ENCODE data around the gene HPCAL4. TPM values are rescaled to one million over a fixed set of nuclear protein-coding genes. Genes with fewer than 3 reads are reported as not detected.

HPCAL4 gene
- total and polyA plus RNA-seq, 10 of the 15 experiments (the other 5 are each of a cell fraction or from before 2014, with no cell fraction given) = 0.05 to 0.18 (median 0.06) TPM; not detected in 5

DNA sequence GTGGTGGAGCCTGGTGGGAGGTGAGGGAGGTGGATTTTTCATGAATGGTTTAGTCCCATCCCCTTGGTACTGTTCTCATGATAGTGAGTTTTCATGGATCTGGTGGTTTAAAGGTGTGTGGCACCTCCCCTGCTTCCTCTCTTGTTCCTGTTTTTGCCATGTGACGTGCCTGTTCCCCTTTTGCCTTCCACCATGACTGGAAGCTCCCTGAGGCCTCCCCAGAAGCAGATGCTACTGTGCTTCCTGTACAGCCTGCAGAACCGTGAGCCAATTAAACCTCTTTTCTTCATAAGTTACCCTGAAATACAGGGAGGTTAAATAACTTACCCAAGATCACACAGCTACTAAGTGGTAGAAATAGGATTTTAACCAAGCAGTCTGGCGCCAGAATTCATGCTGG, 47.5 kb downstream of the HPCAL4 start:
- BruUV-seq (replicated peaks) = no TSS peak
- in situ Hi-C loops (cut with MboI) (no loop called here), intact Hi-C loops (cut with micrococcal nuclease; ENCODE audit: unreplicated experiment) (no loop called here)
- RAD21 ChIA-PET (ENCODE audit: unreplicated experiment) = interaction anchor here (1.9 kb wide), 1 partner anchor 38 kb away, joined by 5 read pairs; no protein-coding TSS in a partner anchor
- SMC1A ChIA-PET (ENCODE audit: uncharacterized antibody, unreplicated experiment) = interaction anchor here (1.6 kb wide), 1 partner anchor 8 kb away, joined by 3 read pairs; no protein-coding TSS in a partner anchor
- Histone ChIP-seq H3K36me3 (ENCODE audit: control insufficient read depth in 2 of 2, insufficient read depth in 2 of 2, low read length in 1 of 2) (no peaks in the 10 kb centered on the region), H3K9ac (ENCODE audit: control insufficient read depth, insufficient read depth, low read length) (no peak overlapping the region), H3K27ac (ENCODE audit: control insufficient read depth, insufficient read depth) (no peak overlapping the region), H3K4me3 (no peak overlapping the region), H2AFZ (ENCODE audit: control insufficient read depth, low read depth, low read length) (no peak overlapping the region), H3K4me2 (ENCODE audit: control insufficient read depth, insufficient read depth) (no peak overlapping the region), H3K4me1 (ENCODE audit: control insufficient read depth, insufficient read depth, low read length) (no peaks in the 10 kb centered on the region), H3K9me3 (replicated peaks; ENCODE audit: control insufficient read depth, insufficient read depth, low read length) (no peaks in the 10 kb centered on the region), H3K79me2 (ENCODE audit: control insufficient read depth, insufficient read depth, low read length) (no peaks in the 10 kb centered on the region), H3K27me3 (replicated peaks in 1 of 2; ENCODE audit: control insufficient read depth in 2 of 2, insufficient read depth in 2 of 2, low read length in 1 of 2) (peaks cover 2 to 9% of the 10 kb centered on the region in 2 experiments; a peak in 3 of 4 replicates), H4K20me1 (ENCODE audit: control insufficient read depth, insufficient read depth) (no peaks in the 10 kb centered on the region)
- FAIRE-seq (no peak), ATAC-seq (no peak), DNase-seq (ENCODE audit: low read depth, low spot score) (no peak)
- TF ChIP-seq, protein P1, sequence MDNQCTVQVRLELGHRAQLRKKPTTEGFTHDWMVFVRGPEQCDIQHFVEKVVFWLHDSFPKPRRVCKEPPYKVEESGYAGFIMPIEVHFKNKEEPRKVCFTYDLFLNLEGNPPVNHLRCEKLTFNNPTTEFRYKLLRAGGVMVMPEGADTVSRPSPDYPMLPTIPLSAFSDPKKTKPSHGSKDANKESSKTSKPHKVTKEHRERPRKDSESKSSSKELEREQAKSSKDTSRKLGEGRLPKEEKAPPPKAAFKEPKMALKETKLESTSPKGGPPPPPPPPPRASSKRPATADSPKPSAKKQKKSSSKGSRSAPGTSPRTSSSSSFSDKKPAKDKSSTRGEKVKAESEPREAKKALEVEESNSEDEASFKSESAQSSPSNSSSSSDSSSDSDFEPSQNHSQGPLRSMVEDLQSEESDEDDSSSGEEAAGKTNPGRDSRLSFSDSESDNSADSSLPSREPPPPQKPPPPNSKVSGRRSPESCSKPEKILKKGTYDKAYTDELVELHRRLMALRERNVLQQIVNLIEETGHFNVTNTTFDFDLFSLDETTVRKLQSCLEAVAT (IDR thresholded peaks at IDR 0.05) = no peak
- TF ChIP-seq CREM (IDR thresholded peaks at IDR 0.05; ENCODE audit: low read depth) (no peak), ZBED1 (IDR thresholded peaks at IDR 0.05; ENCODE audit: borderline replicate concordance) (no peak), MEF2B (IDR thresholded peaks at IDR 0.05; ENCODE audit: partially characterized antibody, poor library complexity, severe bottlenecking) (no peak)
- POLR2A ChIA-PET = no interaction called here
- CTCF ChIA-PET = interaction anchor here (1.0 to 4.3 kb wide), 2 partner anchors 11 to 33 kb away, joined by 3 to 24 read pairs; no protein-coding TSS in a partner anchor
- 23% methylated on average over 3 of the region's 3 CpGs for WGBS (ENCODE audit: insufficient coverage, insufficient replicate concordance, low lambda C conversion rate, missing lambda C conversion rate)

DNA sequence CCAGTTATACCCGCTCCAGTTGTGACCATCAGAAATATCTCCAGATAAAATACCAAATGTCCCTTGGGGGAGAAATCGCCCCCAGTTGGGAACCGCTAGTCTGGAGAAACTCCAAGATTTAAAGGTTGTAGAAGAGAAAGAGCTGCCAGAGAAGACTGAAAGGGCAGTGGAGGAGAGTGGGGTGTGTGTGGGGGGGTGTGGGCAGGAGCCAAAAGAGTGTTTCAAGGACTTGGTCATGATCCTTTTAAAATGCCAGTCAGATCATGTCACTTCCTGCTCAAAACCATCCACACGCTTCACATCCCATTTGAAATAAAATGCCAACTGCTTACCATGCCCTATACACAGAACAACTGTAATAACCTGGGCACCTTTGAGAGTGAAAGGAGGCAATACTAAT, 48.4 kb downstream of the HPCAL4 start:
- Histone ChIP-seq H2AFZ (ENCODE audit: control insufficient read depth, low read depth, low read length) (no peak overlapping the region), H3K9ac (ENCODE audit: control insufficient read depth, insufficient read depth, low read length) (no peak overlapping the region), H3K79me2 (ENCODE audit: control insufficient read depth, insufficient read depth, low read length) (no peaks in the 10 kb centered on the region), H3K27ac (ENCODE audit: control insufficient read depth, insufficient read depth) (no peak overlapping the region), H4K20me1 (ENCODE audit: control insufficient read depth, insufficient read depth) (no peaks in the 10 kb centered on the region), H3K36me3 (ENCODE audit: control insufficient read depth in 2 of 2, insufficient read depth in 2 of 2, low read length in 1 of 2) (no peaks in the 10 kb centered on the region), H3K4me2 (ENCODE audit: control insufficient read depth, insufficient read depth) (no peak overlapping the region), H3K9me3 (replicated peaks; ENCODE audit: control insufficient read depth, insufficient read depth, low read length) (no peaks in the 10 kb centered on the region), H3K4me1 (ENCODE audit: control insufficient read depth, insufficient read depth, low read length) (no peaks in the 10 kb centered on the region), H3K27me3 (replicated peaks in 1 of 2; ENCODE audit: control insufficient read depth in 2 of 2, insufficient read depth in 2 of 2, low read length in 1 of 2) (peaks cover 2 to 17% of the 10 kb centered on the region in 2 experiments; a peak in 3 of 4 replicates), H3K4me3 (no peak overlapping the region)
- intact Hi-C loops (cut with micrococcal nuclease; ENCODE audit: unreplicated experiment) = no loop called here
- no peak for ATAC-seq
- CTCF ChIA-PET = interaction anchor here (4.3 kb wide), 1 partner anchor 12 kb away, joined by 24 read pairs; no protein-coding TSS in a partner anchor
- no peak for FAIRE-seq
- POLR2A ChIA-PET = no interaction called here
- TF ChIP-seq, protein P2, sequence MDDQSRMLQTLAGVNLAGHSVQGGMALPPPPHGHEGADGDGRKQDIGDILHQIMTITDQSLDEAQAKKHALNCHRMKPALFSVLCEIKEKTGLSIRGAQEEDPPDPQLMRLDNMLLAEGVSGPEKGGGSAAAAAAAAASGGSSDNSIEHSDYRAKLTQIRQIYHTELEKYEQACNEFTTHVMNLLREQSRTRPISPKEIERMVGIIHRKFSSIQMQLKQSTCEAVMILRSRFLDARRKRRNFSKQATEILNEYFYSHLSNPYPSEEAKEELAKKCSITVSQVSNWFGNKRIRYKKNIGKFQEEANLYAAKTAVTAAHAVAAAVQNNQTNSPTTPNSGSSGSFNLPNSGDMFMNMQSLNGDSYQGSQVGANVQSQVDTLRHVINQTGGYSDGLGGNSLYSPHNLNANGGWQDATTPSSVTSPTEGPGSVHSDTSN (IDR thresholded peaks at IDR 0.05; ENCODE audit: insufficient replicate concordance, low read depth, low read length) = no peak
- TF ChIP-seq BRCA1 (IDR thresholded peaks at IDR 0.05; ENCODE audit: low read depth, low read length) = no peak
- TF ChIP-seq MYC (IDR thresholded peaks at IDR 0.05; ENCODE audit: insufficient read depth, insufficient read length, insufficient replicate concordance, low read length, severe bottlenecking) = no peak
- TF ChIP-seq, protein P3, sequence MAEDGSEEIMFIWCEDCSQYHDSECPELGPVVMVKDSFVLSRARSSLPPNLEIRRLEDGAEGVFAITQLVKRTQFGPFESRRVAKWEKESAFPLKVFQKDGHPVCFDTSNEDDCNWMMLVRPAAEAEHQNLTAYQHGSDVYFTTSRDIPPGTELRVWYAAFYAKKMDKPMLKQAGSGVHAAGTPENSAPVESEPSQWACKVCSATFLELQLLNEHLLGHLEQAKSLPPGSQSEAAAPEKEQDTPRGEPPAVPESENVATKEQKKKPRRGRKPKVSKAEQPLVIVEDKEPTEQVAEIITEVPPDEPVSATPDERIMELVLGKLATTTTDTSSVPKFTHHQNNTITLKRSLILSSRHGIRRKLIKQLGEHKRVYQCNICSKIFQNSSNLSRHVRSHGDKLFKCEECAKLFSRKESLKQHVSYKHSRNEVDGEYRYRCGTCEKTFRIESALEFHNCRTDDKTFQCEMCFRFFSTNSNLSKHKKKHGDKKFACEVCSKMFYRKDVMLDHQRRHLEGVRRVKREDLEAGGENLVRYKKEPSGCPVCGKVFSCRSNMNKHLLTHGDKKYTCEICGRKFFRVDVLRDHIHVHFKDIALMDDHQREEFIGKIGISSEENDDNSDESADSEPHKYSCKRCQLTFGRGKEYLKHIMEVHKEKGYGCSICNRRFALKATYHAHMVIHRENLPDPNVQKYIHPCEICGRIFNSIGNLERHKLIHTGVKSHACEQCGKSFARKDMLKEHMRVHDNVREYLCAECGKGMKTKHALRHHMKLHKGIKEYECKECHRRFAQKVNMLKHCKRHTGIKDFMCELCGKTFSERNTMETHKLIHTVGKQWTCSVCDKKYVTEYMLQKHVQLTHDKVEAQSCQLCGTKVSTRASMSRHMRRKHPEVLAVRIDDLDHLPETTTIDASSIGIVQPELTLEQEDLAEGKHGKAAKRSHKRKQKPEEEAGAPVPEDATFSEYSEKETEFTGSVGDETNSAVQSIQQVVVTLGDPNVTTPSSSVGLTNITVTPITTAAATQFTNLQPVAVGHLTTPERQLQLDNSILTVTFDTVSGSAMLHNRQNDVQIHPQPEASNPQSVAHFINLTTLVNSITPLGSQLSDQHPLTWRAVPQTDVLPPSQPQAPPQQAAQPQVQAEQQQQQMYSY (CRISPR knock-in tag; IDR thresholded peaks at IDR 0.05) = no peak
- no peak for TF ChIP-seq EGR1 (IDR thresholded peaks at IDR 0.05; ENCODE audit: borderline replicate concordance in 1 of 2, low read depth in 2 of 2, low read length in 2 of 2)
- TF ChIP-seq IKZF2 (IDR thresholded peaks at IDR 0.05) = no peak
- SMC1A ChIA-PET (ENCODE audit: uncharacterized antibody, unreplicated experiment) = interaction anchor here (0.7 to 1.6 kb wide), 2 partner anchors 9 to 37 kb away, joined by 3 read pairs; no protein-coding TSS in a partner anchor
- RAD21 ChIA-PET (ENCODE audit: unreplicated experiment) = interaction anchor here (1.9 kb wide), 1 partner anchor 37 kb away, joined by 5 read pairs; no protein-coding TSS in a partner anchor
- in situ Hi-C loops (cut with MboI) = no loop called here
- WGBS (ENCODE audit: insufficient coverage, insufficient replicate concordance, low lambda C conversion rate, missing lambda C conversion rate) = 55% methylated on average over 4 of the region's 4 CpGs
- no peak for DNase-seq (ENCODE audit: low read depth, low spot score)
- no TSS peak for BruUV-seq (replicated peaks)

Measured in GM12878 (cell line).